Adrenal gland (tissue), 5 donors: ENCODE results near the gene FBXL17.

Experiments
- POLR2A ChIP-seq, 2 donors: fragments of 450-650 bp; IDR thresholded peaks; one replicate each; pipeline ENCODE4 v1.6.1; 2017; ENCODE audit warnings: antibody characterized with exemption in 2 of 2, mild to moderate bottlenecking in 2 of 2, moderate library complexity in 1 of 2
- TF ChIP-seq, protein P1 (sequence below), 6 experiments: fragments of 450-650 bp in 4 of 6; fragments of 200-600 bp in 2 of 6; sonication (generic) in 1 of 6; IDR thresholded peaks; 1 replicate in 5 of 6; 2 replicates in 1 of 6; pipeline versions ENCODE4 v1.5.1 to v1.8.0; 2016 to 2021; ENCODE audit warnings: antibody characterized with exemption in 6 of 6, mild to moderate bottlenecking in 2 of 6, moderate library complexity in 1 of 6
- donor health status: DM: no; HTN: no; CAD: no.

DNA sequence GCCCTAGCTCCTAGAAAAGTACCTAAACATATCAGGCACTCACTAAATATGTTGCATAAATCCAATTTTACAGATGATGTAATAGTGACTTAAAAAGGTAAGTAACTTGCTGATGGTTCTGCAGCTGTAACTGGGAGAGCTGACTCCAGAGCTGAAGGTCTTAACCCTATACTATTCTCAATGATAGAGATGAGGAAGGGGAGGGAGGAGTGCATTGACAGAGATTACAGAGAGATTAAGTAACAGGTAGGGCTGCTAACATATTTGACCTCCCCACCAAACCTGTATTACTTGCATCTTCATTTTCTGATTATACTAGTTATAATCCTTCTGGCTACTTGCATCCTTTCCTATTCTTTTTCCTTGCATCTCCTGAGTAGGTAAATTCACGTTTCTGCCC is 455.8 kb downstream of the FBXL17 start:
- no peak for TF ChIP-seq POLR2A (IDR thresholded peaks at IDR 0.05)
- TF ChIP-seq, protein P1, sequence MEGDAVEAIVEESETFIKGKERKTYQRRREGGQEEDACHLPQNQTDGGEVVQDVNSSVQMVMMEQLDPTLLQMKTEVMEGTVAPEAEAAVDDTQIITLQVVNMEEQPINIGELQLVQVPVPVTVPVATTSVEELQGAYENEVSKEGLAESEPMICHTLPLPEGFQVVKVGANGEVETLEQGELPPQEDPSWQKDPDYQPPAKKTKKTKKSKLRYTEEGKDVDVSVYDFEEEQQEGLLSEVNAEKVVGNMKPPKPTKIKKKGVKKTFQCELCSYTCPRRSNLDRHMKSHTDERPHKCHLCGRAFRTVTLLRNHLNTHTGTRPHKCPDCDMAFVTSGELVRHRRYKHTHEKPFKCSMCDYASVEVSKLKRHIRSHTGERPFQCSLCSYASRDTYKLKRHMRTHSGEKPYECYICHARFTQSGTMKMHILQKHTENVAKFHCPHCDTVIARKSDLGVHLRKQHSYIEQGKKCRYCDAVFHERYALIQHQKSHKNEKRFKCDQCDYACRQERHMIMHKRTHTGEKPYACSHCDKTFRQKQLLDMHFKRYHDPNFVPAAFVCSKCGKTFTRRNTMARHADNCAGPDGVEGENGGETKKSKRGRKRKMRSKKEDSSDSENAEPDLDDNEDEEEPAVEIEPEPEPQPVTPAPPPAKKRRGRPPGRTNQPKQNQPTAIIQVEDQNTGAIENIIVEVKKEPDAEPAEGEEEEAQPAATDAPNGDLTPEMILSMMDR (IDR thresholded peaks at IDR 0.05), result no peak
